ENCODE measurements around the gene YEATS4. TPM values are rescaled to one million over a fixed set of nuclear protein-coding genes. Genes with fewer than 3 reads are reported as not detected.
A peak's percentile ranks its signal among the peaks of the same experiment; 100 is the strongest.

The YEATS4 gene
- total RNA-seq, 2 experiments from 2014 or later: 26.2 TPM

GRCh38 chr12:69334158-69334557 lies 25.4 kb upstream of the YEATS4 start:
- no peak for ATAC-seq (ENCODE audit: poor library complexity)
- Mint-ChIP-seq H3K9me3 (no peaks in the 10 kb centered on the region), H3K4me1 (ENCODE audit: low read depth) (peaks cover 54% of the 10 kb centered on the region), H3K4me3 (peak overlapping the region; percentile 5), H3K27me3 (no peaks in the 10 kb centered on the region), H3K27ac (peak overlapping the region; percentile 75), H3K36me3 (ENCODE audit: low read depth) (peaks cover 8% of the 10 kb centered on the region)
- POLR2A ChIA-PET: no interaction called here
- DNase-seq: peak in 1 of 14 experiments; percentile 39
- no peak overlapping the region for H3K27ac ChIP-seq (ENCODE audit: low read depth in 1 of 2, low read length in 2 of 2)
- H3K36me3 ChIP-seq (ENCODE audit: insufficient read depth, low read length): no peaks in the 10 kb centered on the region
- H3K9me3 ChIP-seq (ENCODE audit: control insufficient read depth in 1 of 2, insufficient read depth in 1 of 2, low read length in 2 of 2): no peaks in the 10 kb centered on the region
- intact Hi-C loops (cut with DNase I, micrococcal nuclease): loop anchor here in 1 of 2 experiments (5.0 kb wide), 1 partner anchor 42 kb away; no protein-coding TSS in a partner anchor
- H3K4me1 ChIP-seq (ENCODE audit: insufficient read depth, low read length): peaks cover 28% of the 10 kb centered on the region
- H3K27me3 ChIP-seq (ENCODE audit: control insufficient read depth in 1 of 2, insufficient read depth in 2 of 2, low read length in 2 of 2): no peaks in the 10 kb centered on the region
- TF ChIP-seq, protein P1, sequence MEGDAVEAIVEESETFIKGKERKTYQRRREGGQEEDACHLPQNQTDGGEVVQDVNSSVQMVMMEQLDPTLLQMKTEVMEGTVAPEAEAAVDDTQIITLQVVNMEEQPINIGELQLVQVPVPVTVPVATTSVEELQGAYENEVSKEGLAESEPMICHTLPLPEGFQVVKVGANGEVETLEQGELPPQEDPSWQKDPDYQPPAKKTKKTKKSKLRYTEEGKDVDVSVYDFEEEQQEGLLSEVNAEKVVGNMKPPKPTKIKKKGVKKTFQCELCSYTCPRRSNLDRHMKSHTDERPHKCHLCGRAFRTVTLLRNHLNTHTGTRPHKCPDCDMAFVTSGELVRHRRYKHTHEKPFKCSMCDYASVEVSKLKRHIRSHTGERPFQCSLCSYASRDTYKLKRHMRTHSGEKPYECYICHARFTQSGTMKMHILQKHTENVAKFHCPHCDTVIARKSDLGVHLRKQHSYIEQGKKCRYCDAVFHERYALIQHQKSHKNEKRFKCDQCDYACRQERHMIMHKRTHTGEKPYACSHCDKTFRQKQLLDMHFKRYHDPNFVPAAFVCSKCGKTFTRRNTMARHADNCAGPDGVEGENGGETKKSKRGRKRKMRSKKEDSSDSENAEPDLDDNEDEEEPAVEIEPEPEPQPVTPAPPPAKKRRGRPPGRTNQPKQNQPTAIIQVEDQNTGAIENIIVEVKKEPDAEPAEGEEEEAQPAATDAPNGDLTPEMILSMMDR (IDR thresholded peaks at IDR 0.05): no peak
- no peak overlapping the region for H3K4me3 ChIP-seq (ENCODE audit: low read length)
- CTCF ChIA-PET: interaction anchor here (1.2 to 2.0 kb wide), 2 partner anchors 13 to 43 kb away, joined by 3 to 4 read pairs; no protein-coding TSS in a partner anchor

DNA sequence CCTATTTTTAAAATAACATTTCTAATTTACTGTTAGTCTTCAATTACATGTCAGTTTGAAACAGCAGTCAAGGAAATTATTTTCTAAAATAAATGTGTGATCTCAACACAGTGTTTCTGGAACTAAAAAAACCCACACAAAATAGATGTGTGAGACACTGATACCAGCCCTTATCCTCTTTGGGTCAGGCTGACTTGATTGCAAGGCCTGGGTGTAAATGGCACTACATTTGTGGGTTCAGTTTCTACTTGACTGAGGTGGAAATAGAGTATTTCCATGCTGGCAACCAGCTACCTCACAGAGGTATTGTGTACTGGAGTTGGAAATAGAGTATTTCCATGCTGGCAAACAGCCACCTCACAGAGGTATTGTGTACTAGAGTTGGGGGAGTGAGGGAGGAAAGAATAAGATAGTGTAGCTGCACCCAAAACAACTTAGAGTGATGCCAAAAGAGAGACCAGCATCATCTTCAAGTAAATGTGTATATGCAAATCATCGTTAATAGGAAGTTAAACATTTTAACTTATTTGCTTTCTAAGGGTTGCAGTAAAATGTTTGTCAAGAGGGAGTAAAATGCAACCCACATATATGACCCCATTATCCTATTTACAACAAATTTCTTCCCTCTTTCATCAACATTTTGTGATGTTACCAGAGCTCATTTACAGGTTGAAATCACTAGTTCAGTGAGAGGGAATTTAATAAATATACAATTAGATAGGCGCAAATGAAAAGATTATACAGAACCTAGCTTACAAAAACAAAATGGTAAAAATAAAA lies 22.0 kb upstream of the YEATS4 start:
- no peak for DNase-seq
- Histone ChIP-seq H3K36me3 (ENCODE audit: insufficient read depth, low read length) (no peaks in the 10 kb centered on the region), H3K9me3 (ENCODE audit: control insufficient read depth in 1 of 2, insufficient read depth in 1 of 2, low read length in 2 of 2) (no peaks in the 10 kb centered on the region), H3K4me3 (ENCODE audit: low read length) (no peak overlapping the region), H3K27me3 (ENCODE audit: control insufficient read depth in 1 of 2, insufficient read depth in 2 of 2, low read length in 2 of 2) (no peaks in the 10 kb centered on the region), H3K4me1 (ENCODE audit: insufficient read depth, low read length) (peaks cover 12% of the 10 kb centered on the region), H3K27ac (ENCODE audit: low read depth in 1 of 2, low read length in 2 of 2) (no peak overlapping the region)
- intact Hi-C loops (cut with DNase I, micrococcal nuclease): no loop called here
- Mint-ChIP-seq H3K9me3 (no peaks in the 10 kb centered on the region), H3K36me3 (ENCODE audit: low read depth) (no peaks in the 10 kb centered on the region), H3K4me1 (ENCODE audit: low read depth) (peaks cover 24% of the 10 kb centered on the region), H3K27ac (no peak overlapping the region), H3K4me3 (no peak overlapping the region), H3K27me3 (peaks cover 4% of the 10 kb centered on the region)
- ChIA-PET POLR2A (no interaction called here), CTCF (no interaction called here)
- TF ChIP-seq, protein P1 (IDR thresholded peaks at IDR 0.05): no peak
- ATAC-seq (ENCODE audit: poor library complexity): no peak

GRCh38 chr12:69338120-69338859 lies 21.3 kb upstream of the YEATS4 start:
- H3K4me3 ChIP-seq (ENCODE audit: low read length): no peak overlapping the region
- Mint-ChIP-seq H3K4me1 (ENCODE audit: low read depth) (peaks cover 16% of the 10 kb centered on the region), H3K36me3 (ENCODE audit: low read depth) (no peaks in the 10 kb centered on the region), H3K4me3 (no peak overlapping the region), H3K27me3 (peaks cover 4% of the 10 kb centered on the region), H3K27ac (no peak overlapping the region), H3K9me3 (no peaks in the 10 kb centered on the region)
- TF ChIP-seq, protein P1 (IDR thresholded peaks at IDR 0.05): no peak
- CTCF ChIA-PET: no interaction called here
- no peak overlapping the region for H3K27ac ChIP-seq (ENCODE audit: low read depth in 1 of 2, low read length in 2 of 2)
- POLR2A ChIA-PET: interaction anchor here (1.0 kb wide), 1 partner anchor 8 kb away, joined by 5 read pairs; no protein-coding TSS in a partner anchor
- H3K36me3 ChIP-seq (ENCODE audit: insufficient read depth, low read length): no peaks in the 10 kb centered on the region
- ATAC-seq (ENCODE audit: poor library complexity) (no peak), DNase-seq (peak in 1 of 14 experiments; percentile 23)
- no peaks in the 10 kb centered on the region for H3K27me3 ChIP-seq (ENCODE audit: control insufficient read depth in 1 of 2, insufficient read depth in 2 of 2, low read length in 2 of 2)
- H3K9me3 ChIP-seq (ENCODE audit: control insufficient read depth in 1 of 2, insufficient read depth in 1 of 2, low read length in 2 of 2): no peaks in the 10 kb centered on the region
- H3K4me1 ChIP-seq (ENCODE audit: insufficient read depth, low read length): peaks cover 12% of the 10 kb centered on the region
- intact Hi-C loops (cut with DNase I, micrococcal nuclease): no loop called here

Data from CD4-positive, alpha-beta T cell (primary cell).